ENCODE measurements around the gene SLC12A5. TPM values are rescaled to one million over a fixed set of nuclear protein-coding genes. Genes with fewer than 3 reads are reported as not detected.

The SLC12A5 gene
- total and polyA plus RNA-seq, 9 of the 15 experiments (the other 6 are each of a cell fraction or from before 2014, with no cell fraction given) = 0.36 to 7.5 (median 2.1) TPM

DNA sequence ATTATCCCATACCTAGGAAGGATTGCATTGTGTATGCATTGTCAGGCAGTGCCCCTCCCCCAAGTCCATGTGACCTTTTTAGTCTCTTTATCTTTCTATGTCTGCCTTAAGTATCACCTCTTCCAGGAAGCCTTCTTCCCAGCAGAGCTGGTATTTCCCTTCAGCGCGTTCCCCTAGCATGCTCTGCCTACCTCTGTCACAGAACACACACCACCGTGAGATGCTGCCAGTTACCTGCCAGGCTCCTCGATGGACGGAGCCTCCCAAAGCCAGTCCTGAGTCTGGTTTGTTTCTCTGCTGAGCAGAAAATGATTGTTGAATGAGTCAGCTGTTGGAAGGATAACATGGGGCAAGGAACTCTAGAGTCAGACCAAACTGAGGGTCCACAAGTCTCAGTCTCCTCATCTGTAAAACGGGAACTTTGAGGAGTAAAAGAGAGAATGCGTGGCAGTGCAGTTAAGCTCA is 45.7 kb upstream of the SLC12A5 start (continued):
- TF ChIP-seq REST (IDR thresholded peaks at IDR 0.05; ENCODE audit: borderline replicate concordance) (peak; percentile 32; the same call in 1 of the 2 replicates), REST (CRISPR knock-in tag; IDR thresholded peaks at IDR 0.05; ENCODE audit: low read depth) (no peak), TEAD4 (IDR thresholded peaks at IDR 0.05; ENCODE audit: low read length) (peak; percentile 23; the same call in 1 of the 2 replicates), TEAD4 (CRISPR knock-in tag; IDR thresholded peaks at IDR 0.05; ENCODE audit: borderline replicate concordance) (no peak), PURB (CRISPR knock-in tag; IDR thresholded peaks at IDR 0.05; ENCODE audit: low read depth) (no peak), NKRF (IDR thresholded peaks at IDR 0.05; ENCODE audit: borderline replicate concordance) (0 out of 2 replicates have a peak, but pooled peaks have one; percentile 15), E2F1 (CRISPR knock-in tag; IDR thresholded peaks at IDR 0.05) (no peak), SMAD4 (CRISPR knock-in tag; conservative IDR thresholded peaks at IDR 0.05) (peak; percentile 54), FOXA1 (IDR thresholded peaks at IDR 0.05; ENCODE audit: borderline replicate concordance) (no peak)
- TF ChIP-seq, protein P1, sequence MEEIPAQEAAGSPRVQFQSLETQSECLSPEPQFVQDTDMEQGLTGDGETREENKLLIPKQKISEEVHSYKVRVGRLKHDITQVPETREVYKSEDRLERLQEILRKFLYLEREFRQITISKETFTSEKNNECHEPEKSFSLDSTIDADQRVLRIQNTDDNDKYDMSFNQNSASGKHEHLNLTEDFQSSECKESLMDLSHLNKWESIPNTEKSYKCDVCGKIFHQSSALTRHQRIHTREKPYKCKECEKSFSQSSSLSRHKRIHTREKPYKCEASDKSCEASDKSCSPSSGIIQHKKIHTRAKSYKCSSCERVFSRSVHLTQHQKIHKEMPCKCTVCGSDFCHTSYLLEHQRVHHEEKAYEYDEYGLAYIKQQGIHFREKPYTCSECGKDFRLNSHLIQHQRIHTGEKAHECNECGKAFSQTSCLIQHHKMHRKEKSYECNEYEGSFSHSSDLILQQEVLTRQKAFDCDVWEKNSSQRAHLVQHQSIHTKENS (CRISPR knock-in tag; IDR thresholded peaks at IDR 0.05) = no peak
- TF ChIP-seq, protein P2, sequence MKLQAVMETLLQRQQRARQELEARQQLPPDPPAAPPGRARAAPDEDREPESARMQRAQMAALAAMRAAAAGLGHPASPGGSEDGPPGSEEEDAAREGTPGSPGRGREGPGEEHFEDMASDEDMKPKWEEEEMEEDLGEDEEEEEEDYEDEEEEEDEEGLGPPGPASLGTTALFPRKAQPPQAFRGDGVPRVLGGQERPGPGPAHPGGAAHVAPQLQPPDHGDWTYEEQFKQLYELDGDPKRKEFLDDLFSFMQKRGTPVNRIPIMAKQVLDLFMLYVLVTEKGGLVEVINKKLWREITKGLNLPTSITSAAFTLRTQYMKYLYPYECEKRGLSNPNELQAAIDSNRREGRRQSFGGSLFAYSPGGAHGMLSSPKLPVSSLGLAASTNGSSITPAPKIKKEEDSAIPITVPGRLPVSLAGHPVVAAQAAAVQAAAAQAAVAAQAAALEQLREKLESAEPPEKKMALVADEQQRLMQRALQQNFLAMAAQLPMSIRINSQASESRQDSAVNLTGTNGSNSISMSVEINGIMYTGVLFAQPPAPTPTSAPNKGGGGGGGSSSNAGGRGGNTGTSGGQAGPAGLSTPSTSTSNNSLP (IDR thresholded peaks at IDR 0.05; ENCODE audit: borderline replicate concordance, low read depth, low read length) = no peak
- TF ChIP-seq, protein P3, sequence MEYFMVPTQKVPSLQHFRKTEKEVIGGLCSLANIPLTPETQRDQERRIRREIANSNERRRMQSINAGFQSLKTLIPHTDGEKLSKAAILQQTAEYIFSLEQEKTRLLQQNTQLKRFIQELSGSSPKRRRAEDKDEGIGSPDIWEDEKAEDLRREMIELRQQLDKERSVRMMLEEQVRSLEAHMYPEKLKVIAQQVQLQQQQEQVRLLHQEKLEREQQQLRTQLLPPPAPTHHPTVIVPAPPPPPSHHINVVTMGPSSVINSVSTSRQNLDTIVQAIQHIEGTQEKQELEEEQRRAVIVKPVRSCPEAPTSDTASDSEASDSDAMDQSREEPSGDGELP (CRISPR knock-in tag; IDR thresholded peaks at IDR 0.05; ENCODE audit: borderline replicate concordance) = peak; percentile 62; the same call in 1 of the 2 replicates

Measured in K562 (cell line).